Putamen (tissue), 1 donor: ENCODE measurements around the gene SAE1.
"Not testable (repeated sequence)": the region's sequence is repeated elsewhere in the genome, so short reads cannot be mapped to it uniquely, and the experiment has no call there.

Experiments
- DNase-seq: peaks from one replicate; pipeline ENCODE4 v3.0.0-alpha.2; 2016; ENCODE audit warnings: low spot score

The SAE1 gene

DNA sequence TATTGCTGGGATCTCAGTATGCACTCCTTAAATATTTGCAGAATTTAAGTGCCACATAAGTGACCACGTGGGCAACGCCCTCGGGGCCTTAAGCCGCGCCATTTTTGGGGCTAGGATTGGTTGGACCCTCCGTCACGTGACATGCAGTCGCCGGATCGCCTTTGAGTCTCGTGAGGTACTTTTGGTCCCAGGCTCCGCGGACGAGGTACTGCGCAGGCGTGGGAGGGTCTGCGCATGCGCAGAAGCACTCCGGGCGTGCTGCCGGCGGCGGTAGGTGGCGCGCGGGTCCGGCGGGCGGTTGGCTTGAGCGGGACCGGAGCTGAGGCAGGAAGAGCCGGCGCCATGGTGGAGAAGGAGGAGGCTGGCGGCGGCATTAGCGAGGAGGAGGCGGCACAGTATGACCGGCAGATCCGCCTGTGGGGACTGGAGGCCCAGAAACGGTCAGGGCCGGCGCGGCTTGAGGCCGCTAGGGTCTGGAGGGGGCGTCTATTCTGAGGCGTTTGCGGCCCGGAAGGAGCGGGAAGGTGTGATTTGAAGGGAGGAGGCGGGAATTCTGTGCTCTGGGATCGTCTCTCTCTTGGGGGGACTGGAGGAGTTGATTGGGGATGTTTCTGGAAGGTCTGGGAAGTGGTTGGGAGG, at the start of gene SAE1:
Gene SAE1 (plus strand): TSS at position 247 of the 639 bp plus-strand sequence. CDS start 96 bp downstream, at position 343.
- peak; percentile 91 for DNase-seq

DNA sequence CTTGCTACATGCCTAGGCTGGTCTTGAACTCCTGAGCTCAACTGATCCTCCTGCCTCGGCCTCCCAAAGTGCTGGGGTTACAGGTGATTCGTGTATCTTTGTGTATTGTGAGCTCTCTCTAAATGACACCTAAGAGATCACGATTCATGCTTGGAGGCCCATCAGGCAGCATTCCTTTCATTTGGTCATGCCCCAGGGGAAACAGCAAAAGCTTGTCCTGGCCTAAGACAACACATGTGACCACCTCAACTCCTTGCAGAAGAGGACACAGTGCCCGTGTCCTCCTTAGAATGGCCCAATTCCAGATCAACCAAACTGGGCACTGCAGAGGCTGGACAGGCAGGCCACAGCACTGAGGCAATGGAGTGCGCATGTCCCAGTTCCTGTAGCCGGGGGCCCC, 49.5 kb upstream of the SAE1 start:
- DNase-seq: no peak

DNA sequence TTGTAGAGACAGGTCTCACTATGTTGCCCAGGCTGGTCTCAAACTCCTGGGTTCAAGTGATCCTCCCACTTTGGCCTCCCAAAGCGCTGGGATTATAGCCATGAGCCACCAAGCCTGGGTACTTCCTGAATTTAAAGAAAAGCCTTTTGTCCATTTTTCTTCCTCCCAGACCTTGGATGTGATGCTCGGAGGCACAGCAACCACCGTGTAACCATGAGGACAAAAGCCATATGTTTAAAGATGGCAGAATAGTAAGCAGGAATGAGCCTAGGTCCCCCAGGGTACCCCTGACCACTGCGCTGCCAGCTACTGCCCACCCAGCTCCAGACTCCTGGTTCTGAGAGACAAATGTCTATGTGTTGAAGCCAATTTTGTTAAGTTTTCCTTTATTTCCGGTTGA, 48.1 kb upstream of the SAE1 start:
- no peak for DNase-seq

DNA sequence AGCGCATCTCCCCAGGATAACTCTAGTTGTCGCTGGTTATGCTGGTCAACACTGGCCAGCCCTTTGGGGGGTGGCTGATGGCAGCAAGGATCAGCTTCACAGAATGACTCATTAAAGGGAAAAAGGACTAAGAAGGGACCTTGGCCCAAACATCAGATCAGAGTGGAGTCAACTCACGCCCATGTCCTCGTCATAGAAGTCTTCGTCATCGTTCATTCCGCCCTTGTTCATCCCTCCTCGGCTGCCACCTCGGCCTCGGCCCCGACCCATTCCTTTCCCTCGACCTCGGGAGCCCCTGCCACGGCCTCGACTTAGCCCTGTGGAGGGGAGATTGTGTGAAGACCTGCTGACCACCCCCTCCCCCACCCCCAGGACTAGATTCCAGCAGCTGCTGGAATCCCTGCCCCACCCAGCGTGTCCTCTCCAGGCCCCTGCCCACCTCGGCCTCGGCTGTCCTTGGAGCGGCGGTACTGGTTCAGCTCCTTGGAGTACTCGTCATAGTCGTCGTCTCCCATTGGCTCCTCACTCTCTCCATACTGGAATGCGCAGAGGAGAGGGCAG, 45.7 kb upstream of the SAE1 start:
- no peak for DNase-seq

DNA sequence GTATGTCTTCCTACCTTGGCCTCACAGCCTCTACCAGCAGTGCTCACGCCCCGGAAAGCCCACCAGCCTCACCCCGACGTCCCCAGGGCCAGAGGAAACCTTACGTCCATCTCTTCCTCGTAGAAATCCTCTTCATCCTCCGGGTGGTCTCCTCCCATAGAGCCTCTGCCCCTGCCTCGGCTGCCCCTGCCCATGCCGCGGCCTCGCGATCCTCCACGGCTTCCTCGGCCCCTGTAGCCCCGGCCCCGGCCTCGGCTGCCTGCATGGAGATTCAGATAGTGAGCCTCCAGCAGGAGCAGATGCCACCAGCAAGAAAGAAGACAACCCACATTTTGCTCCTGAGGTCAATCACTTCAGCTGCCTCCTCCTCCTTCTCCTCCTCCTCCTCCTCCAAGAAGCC, 44.4 kb upstream of the SAE1 start:
- no peak for DNase-seq

DNA sequence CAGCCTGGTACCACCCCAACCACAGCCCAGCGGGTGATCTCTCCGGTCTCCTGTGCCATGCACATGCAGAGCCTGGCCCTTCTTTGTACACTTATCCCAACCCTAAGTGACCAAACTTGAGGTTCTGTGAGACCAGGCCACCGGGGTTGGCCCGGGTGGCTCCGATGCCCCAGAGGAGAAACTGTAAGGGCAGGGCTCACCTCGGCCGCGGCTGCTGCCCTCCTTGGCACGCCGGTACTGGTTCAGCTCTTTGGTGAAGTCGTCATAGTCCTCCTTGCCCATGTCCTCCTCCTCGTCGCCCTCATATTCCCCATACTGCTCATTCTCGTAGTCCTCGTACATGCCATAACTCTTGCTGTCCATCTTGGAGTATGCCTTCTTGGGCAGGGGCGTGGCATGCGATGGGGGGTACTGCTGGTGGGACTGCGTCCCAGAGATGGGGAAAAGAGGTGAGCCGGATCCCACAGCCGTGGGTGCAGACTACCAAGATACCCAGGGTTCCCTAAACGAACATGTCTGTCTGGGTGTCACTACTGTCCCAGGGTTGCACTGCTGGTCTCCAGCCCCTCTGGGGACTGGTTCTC, 40.8 kb upstream of the SAE1 start:
- no peak for DNase-seq

DNA sequence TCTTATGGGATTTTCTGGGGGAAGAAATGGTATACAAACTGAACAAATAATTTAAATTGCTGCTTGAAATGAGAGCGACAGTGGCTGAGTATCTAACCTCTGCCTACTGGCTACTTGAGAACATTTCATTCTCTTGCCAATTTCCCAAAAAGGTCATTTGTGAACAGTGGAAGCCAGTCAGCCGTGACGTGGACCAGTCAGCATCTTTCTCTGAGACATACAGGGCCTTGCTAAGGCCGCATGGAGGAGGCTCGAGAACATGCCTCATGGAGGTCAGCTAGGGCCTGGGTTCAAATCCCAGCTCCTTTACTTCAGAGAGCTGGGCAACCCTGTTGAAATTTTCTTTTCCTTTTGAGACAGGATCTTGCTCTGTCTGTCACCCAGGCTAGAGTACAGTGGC, 37.4 kb upstream of the SAE1 start:
- no peak for DNase-seq

DNA sequence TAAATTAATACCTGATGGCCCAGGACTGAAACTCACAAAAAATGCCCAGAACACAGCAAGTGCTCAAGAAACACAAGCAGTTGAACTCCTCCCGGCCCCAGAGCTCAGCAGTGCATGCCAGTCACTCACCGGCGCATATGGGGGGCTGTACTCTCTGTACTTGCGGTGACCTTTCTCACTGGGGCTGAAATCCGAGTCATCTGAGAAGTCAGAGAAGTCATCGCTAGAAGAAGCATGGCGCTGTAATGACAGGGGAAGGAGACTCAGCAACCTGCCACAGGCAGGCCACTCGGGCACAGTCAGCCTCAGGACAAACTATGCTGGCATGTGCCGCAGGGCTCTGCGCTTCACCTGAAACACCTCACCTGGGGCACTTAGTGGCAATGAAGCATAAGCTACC, 36.8 kb upstream of the SAE1 start:
- DNase-seq: no peak

DNA sequence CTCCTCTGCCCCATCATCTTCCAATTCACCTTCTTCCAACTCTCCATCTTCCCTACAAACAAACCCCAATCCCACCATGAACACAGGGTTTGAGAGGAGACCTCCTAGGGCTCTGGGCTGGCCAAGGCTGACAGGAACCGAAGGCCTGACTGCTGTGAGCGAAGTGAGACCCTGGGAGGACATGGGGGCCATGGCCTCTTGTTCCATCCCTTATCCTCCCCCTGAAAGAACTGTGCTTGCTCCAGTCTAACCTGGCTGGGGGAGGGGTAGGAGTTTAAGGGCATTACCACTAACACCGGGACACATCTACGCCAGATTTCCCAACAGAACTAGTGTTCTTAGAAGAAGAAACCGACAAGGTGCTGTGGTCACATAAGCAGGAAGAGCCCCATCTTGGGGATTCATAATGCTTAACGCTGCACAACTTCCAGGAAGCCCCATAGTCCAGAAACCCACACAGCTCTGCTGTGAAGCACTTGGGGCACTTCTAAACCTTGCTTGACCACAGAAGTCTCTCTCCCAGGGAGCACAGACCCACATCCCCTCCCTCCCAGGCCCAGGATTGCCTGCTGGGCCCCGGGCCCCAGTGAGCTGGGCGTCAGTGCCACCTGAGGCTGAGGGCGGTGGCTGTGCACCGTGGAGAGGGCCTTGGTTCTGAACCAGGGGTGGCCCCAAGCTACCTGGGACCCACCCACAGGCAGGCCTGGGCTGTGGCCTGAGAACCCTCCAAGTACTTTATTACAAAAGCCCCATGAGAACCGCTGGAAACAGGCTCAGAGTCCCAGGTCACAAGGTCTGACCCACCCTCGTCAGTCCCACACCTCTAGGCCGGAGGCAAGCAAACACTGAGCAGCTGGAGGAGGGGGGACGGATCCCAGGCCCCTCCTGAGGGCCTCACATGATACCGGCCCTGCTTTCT, 35.8 kb upstream of the SAE1 start:
- no peak for DNase-seq

DNA sequence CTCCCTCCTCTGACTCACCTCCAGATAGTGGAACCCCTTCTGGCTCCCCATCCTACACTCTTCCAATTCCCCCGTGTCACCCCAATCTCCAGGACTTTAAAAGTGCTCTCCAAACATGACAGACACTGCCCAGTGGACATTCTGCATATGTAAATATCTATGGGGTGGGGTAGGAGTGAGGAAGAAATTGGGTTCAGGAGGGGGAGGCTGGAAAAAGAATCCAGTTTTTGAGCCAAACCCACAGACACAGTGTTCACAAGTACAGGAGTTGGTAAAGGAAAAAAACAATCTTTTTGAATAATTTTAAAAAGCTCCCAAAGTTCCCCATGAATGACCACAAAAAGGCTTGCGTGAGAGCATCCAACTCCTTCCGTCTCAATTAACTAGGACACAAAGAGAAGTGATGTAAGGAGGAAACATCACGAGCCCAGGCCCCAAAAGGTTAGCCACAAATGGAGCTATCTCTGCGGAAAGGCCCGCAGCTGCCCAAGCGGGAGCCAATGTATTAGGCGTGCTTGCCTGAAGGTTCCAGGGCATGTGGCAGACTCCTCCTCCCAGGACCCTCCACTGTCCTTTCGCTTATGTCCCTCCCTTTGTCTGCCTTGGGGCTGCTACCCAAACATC, 35.0 kb upstream of the SAE1 start:
- no peak for DNase-seq

DNA sequence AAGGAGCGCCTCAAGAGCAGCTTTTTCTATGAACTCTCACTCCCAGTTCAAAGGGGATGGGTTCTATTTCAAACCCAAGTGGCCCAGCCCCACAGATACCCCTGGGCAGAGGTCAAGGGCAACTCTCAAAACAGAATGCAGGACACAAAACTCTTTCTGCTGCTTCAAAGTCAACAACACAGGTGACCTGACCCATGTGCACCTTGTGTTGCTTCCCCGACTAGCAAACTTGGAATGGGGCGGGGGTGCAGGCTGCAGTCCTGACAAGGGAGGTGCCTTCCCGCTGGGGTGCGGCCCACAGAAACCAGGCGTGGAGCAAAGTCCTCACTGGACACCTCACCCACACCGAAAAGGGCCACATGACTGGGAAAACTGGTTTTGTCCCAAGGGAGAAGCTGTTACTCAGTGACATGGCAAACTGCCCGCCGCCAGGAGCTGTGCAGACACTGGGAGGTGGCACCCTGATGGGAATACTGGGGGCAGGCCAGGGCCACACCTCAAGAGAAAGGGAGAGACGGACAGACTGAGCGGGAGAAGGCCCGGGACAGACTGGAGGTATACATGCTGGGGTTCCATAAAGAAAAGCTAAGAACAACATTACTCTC, 34.4 kb upstream of the SAE1 start:
- no peak for DNase-seq

DNA sequence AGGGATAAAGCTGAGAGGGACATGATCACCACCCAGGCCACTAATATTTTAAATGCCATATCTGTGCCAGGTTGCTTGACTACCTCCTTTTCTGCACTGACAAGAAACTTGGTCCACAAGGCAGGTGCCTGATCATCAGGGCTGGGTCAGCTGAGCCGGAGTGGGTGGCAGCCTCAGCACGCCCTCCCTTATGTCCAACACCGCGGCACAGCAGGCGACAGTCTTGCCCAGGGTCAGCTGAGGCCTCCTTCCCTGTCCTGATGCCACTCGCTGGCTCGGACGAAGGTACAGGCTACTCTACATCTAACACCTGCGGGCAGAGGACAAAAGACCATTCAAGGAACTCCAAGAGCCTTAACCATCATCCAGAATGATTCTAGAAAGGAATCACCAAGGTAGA, 33.9 kb upstream of the SAE1 start:
- DNase-seq: no peak

DNA sequence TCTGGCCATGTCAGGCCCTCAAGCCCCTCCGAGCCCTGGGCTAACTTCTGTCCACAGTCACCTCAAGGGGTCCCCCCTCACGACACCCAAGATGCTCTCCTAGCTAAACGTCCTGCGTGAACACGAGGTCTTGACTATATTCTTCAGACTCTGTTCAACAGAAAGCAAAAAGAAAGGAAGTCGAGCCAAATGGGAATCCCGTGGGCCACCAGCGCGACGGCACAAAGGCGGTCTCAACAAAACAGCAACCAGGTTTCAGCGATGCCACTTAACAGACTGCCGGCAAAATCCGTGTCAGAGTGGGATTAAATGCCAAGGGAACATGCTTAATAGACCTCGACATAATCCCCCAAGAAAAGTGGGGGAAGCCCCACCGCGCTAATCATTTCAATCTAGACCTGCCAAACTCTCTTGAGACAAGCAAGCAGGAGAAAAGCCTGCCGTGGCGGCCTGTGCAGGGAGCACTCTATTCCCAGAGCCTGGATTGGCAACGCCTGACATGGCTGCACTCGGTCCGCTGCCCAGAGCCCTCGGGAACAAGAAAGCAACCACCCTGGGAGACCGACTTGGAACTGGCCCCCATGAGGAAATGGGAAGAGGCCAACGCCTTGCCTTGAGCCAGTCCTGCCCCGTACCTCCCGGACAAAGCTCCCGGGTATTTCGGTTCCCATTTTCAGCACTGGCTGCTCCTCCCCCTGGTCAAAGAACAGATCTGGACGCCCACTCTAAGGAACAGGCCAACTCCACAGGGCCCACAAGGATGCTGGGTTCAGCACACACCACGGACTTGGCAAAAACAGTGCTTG, 33.0 kb upstream of the SAE1 start:
- DNase-seq: peak; percentile 77

DNA sequence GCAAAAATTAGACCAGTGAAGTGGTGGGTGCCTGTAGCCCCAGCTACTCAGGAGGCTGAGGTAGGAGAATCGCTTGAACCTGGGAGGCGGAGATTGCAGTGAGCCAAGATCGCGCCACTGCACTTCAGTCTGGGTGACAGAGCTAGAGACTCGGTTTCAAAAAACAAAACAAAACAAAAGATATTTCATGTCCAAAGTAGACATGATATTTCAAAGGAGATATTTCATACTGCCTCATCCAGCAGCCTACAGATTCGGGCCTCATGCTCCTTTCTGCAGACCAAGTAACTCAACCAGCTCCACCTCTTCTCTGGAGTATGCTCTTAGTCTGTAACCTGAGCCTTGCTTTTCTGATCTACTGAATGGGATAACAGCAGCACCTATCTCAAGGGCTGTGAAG, 32.0 kb upstream of the SAE1 start:
- DNase-seq: no peak

DNA sequence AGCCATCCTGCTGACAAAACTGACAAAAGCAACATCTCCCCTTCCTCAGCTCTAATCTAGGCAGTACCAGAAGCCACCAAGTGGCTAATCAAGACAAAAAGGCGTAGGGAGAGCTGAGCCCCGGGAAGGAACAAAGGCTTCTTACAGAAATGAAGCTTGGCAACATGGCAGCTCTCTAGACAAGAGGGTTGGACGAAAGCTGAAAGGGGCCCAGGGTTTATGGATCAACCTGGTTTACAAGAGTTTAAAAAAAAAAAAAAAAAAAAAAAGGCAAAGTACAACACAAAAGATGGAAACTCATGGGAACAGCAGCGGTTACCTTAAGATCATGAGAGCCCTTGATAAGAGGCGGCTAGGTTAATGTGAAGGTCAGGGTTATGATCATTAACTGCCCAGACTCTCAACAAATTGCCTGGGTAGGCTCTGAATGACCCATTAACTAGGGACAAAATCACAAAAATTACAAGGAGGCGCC, 31.0 kb upstream of the SAE1 start:
- DNase-seq: peak; percentile 42

DNA sequence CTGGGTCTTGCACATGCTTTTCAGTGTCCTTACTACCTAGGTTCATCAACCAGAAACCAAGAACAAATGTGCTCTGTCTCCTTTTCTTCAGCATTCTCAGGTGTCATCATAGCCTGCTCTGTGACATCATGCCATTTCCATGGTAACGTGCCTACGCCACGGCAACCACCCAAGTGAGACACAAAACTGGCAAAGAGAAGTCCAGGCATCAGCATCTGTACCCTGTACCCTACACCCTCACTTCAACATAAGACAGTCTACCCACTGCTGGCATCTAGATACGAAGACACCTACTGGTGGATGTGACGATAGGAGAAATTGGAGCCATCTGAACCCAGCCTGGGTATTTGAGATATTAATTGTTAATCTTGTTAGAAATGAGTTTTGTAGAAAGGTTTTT, 30.3 kb upstream of the SAE1 start:
- DNase-seq: no peak

DNA sequence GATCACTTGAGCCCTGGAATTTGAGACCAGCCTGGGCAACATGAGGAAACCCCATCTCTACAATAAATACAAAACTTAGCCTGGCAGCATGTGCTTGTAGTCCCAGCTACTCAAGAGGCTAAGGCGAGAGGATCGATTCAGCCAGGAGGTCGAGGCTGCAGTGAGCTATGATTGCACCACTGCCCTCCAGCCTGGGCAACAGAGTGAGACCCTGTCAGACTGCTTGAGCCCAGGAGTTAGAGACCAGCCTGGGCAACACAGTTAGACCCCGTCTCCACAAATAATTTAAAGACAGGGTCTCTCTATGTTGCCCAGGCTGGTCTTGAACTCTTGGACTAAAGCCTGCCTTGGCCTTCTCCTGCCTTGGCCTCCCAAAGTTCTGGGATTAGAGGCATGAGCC, 29.5 kb upstream of the SAE1 start:
- DNase-seq: not testable (repeated sequence)

DNA sequence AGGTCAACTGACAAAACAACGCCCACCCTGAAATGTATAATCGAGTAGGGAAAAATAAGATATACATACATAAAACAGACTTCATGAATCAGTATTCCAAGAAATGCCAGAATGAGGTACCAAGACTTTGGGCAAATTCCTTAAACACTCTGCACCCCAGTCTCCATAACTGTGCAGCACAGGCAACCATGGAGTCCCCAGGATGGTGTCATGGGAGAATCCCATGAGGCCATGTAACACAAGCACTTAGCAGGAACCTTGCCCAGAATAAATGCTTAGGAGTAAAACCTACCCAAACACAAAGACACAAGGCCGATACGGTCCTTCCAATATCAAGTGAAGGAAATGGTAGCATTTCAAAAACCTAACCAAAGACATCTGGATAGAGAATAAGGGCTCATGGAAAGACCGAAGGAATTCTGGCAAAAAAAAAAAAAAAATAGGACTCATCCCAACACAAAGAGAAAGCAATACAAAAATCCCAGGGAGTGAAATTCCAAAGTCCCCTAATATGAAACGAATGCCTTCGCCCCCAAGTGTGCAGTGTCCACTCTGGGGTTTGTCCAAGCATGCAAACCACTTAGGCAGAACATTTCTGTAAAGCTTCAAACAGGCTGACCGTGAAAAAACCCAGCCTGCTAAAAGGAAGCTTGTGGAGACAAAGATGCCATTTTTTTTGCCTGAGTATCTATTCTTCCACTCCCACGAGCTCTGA, 28.1 kb upstream of the SAE1 start:
- no peak for DNase-seq

DNA sequence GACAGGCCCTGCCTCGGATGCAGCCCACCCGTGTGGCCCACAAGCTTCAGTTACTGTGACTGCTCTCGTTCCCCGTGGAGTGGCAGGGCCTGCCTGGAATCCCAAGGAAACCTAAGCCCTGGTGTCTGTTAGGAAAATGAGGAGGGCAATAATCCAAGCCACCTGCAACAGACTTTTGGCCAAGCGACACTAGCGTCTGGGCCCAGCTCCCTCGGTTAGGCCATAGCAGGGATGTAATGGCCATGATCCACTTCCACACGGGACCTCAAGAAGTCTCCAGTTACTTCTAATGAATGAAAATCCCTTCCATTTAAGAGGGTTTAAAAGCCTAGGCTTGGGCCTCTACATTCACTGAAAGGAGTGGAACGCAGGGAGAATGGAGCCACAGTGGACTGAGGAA, 26.0 kb upstream of the SAE1 start:
- DNase-seq: no peak

DNA sequence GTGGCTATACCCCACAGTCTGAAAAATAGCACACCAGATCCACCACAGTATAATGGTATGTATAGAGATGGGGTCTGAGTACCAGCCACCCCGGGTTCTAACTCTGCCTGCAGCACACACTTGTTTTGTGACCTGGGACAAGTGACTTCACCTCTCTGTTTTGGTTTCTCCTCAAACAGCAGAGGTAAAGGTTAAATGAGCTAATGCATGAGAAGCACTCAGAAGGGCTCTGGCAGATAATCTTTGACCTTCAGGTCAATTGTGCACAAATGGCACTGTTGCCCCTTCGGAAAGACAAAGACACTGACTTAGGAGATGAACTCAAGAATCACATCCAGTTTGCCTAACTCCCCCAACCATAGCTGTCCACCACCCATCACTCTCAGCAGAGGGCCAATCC, 24.8 kb upstream of the SAE1 start:
- DNase-seq: no peak
